Hypothalamus (tissue), 51 donors: ENCODE results near the gene AP3D1.
A peak's percentile ranks its signal among the peaks of the same experiment; 100 is the strongest.
"Not testable (repeated sequence)": the region's sequence is repeated elsewhere in the genome, so short reads cannot be mapped to it uniquely, and the experiment has no call there.

ENCODE experiments used
- DNase-seq, 51 donors: peaks; one replicate each; lab custom pipeline; 2025; lab: John Stamatoyannopoulos, UW

AP3D1 gene

DNA sequence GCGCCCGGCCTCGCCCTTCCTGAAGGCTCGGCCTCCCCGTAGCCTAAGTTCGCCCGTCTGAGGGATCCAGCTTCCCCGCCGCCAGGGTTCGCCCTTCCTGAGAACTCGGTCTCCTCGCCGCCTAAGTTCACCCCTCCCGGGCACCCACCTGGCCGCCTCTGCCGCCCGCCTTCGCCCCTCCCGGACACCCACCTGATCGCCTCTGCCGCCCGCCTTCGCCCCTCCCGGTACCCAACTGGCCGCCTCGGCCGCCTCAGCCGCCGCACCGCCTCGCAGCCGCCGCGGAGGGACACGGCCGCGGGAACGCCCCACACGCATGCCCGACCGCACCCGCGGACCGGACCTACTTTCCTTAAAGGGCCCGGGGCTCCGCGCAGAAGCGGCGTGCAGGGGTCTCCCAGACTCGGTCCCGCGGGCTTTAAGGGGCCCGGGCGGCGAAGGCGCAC lies 55.3 kb downstream of the AP3D1 start, which contains the start of gene MOB3A:
Gene MOB3A (minus strand): TSS at position 293 of the 446 bp plus-strand sequence. CDS start 17,766 bp downstream, outside the sequence.
- DNase-seq = peak in 36 of 51 donors; percentile 77 to 100 (median 95)

DNA sequence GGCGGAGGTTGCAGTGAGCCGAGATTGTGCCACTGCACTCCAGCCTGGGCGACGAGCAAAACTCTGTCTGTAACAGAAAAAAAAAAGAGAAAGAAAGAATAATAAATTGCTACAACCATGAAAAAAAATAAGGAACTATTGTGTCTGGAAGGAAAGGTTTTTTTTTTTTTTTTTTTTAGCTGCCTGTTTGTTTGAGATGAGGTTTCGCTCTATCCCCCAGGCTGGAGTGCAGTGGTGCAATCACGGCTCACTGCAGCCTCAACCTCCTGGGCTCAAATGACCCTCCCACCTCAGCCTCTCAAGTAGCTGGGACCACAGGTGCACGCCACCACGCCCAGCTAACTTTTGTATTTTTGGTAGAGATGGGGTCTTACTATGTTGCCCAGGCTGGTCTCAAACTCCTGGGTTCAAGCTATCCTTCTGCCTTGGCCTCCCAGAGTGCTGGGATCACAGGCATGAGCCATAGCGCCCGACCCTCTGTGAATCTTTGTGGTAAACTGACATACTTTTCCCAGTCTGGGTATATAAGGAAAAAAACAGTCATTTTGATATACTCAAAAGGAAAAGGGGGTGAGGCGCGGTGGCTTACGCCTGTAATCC lies 59.3 kb downstream of the AP3D1 start:
- DNase-seq = not testable (repeated sequence)

DNA sequence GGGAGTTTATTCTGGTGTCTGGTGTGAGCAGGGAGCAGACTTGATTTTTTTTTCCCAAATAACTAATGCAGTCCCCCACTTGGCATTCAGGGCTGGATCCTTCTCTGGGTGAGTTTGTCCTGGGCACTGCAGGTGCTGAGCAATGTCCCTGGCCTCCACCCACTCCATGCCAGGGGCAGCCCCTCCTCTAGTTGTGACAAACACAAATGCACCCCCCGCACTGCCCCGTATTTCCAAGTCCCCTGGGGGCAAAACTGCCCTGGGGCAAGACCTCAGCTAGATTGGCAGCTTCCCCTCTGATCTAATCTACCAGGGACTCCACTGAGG lies 61.7 kb downstream of the AP3D1 start:
- no peak for DNase-seq

DNA sequence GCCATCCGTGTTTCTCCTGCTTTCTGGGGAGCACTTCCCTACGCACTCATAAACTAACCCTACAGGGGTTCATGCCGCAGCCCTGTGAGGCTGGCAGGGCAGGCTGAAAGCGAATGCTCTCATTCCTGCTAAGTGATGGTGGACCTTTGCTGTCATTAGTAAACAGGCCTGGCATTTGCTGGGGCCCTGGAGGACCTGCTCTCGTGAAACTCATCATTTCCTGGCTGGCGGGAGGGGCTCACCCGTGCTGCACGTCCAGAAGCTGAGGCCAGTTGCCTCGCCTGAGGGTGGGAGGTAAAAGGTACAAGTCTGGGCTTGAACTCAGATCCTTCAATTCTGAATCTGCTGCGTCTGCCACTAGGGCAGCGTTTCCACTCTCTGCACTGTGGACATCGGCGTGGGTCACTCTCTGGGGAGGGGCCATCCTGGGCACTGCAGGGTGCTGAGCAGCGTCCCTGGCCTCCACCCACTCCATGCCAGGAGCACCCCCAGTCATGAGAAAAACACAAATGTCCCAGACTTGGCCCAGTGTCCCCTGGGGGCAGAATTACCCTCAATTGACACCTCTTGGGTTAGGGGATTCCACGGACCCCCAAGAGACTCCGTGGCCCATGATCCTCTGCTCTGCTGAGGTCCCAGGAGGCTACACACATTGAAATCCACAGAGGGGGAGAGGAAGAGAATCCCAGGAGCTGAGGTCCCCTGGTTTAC lies 62.2 kb downstream of the AP3D1 start:
- DNase-seq = no peak

DNA sequence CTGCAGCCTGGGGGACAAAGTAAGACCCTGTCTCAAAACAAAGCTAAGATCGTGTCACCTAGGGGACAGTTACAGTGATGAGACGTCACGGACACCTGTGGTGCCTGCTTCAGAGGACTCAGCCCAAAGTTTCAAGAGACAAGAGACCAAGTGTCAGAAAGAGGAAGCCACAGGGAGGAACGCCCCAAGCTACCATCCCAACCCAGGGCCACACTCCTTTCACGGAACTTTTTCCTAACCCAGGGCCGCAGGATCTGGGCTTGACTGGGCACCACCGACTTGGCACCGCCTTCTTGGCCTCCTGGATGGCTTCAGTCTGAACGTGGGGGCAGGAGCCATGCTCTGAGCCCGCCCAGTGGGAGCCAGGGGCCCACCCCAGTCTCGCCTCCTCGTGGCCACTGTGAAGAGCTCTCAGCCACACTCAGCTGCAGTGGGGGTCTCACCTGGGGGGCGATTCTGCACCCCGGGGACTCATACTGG lies 63.7 kb downstream of the AP3D1 start:
- no peak for DNase-seq

DNA sequence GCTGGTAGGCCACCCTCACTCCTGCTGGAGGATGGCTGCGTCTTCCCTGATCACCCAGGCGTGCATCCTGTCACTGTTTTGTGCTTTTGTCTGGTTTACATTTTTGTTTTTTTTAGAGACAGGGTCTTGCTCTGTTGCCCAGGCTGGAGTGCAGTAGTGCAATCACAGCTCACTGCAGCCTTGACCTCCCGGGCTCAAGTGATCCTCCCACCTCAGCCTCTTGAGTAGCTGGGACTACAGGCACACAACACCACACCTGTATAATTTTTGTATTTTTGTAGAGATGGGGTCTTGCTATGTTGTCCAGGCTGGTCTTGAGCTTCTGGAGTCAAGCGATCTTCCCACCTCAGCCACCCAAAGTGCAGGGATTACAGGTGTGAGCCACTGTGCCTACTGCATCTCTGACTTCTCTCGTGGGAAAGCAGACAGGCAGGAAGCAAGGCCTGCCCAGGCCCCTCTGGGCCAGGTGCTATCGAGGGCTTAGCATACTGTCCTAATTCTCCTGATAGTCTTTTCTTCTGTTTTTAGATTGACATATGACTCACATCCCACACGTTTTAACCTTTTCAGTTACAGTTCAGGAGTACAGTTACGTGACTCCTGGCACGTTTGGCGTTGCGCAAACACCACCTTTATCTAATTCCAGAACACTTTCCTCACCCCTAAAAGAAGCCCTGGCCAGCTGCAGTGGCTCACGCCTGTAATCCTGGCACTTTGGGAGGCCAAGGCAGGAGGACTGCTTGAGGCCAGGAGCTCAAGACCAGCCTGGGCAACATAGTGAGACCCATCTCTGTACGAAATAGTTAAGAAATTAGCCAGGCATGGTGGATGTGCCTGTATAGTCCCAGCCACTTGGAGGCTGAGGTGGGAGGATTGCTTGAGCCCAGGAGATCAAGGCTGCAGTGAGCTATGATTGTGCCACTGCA lies 64.4 kb downstream of the AP3D1 start:
- DNase-seq = not testable (repeated sequence)

DNA sequence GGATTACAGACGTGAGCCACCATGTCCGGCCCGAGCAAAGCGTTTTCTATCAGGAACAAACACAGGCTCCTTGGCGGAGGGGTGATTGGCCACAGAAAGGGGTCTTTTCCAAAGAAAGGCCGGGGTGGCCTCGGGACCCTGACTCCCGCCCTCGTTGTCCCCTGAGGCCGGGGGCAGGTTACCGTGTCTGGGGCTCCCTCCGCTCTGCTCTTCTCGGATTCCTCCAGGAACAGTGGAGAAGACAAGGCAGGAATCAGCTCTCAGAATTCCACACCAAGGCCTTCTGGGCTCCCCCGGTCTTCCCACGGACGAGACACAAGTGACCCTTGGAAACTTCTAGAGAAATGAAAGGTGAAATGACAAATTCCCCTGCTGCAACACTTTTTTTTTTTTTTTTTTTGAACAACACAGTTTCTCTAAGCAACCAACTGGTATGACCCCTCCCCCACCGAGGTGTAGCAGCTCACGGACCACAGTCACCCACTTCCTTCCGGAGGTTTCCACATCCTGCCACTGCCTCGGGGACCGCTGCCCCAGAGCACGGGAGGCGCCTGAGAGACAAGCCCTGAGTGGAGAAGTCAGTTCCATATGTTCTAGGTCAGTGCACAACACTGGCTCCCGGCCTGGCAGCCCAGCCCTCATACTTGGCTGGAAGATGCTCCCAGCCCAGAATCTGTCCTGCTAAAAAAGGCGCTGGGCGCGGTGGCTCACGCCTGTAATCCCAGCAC lies 66.2 kb downstream of the AP3D1 start:
- peak in 5 of 51 donors; percentile 11 to 27 (median 14) for DNase-seq

DNA sequence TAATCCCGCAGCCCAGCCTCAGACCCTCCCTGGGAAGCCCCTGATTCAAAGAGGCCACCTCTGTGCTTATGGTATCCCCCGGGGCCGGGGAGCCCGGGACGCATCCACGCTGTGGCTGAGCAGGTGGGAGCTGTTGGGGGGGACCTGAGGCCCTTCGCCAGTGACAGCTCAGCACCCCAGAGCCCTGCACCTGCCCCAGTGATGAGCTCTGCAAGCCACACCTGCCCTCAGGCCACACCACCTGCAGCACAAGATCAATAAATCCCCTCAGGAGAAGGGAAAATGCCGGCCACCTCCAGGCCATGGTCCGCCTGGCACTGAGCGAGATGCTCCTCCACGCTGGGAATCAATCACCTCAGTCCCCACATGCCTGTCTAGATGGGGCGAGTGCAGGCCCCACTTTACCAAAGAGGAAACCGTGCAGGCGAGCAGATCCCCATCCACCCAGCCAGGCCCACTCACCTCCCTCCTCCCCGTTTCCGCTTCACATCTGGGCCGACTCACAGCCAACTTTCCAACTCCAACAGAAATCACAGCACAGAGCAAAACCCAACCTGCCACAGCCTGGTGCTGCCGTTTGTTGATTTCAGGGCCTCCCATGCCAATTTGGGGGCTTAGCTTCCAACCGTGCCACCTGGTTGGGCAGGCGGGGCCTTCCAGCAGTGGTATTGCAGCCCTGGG lies 68.1 kb downstream of the AP3D1 start:
- no peak for DNase-seq

DNA sequence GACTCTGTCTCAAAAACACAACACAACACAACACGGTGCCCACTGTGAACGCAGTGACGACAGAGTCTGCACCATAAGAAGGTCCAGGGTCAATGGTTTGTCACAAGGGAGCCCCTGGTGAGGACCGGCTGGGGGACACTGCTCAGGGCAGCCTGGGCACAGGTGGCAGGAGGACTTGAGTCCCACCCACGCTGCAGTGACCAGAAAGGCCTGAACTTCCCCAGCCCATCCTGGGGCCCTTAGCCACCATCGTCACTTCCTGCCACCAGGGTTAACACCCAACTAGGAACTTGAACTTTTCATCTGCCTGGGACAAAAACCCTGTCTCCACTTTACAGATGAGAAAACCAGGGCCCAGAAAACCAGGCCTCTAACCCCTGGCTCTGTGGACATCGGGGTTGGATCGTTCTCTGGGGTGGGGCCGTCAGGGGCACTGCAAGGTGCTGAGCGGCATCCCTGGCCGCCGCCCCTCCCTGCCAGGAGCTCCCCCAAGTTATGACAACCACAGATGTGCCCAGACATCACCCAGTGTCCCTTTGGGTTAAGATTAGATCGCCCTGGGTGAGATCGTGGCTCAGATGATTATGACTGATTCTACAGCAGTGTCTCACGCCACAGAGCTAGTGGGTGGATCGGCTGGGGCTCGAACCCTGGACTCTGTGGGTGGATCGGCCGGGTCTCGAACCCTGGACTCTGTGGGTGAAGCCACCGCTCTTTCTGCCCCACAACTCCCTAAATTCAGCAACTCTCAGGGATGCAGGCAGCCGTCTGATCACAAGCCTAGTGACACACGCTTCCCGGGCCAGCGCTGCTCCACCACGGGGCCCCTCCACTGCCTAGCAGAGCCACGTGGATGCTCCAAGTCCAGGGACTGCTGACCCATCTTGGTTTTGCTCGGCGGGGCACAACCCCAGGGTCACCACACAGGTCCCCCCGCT lies 69.2 kb downstream of the AP3D1 start:
- DNase-seq = peak in 6 of 51 donors; percentile 6 to 30 (median 17)

DNA sequence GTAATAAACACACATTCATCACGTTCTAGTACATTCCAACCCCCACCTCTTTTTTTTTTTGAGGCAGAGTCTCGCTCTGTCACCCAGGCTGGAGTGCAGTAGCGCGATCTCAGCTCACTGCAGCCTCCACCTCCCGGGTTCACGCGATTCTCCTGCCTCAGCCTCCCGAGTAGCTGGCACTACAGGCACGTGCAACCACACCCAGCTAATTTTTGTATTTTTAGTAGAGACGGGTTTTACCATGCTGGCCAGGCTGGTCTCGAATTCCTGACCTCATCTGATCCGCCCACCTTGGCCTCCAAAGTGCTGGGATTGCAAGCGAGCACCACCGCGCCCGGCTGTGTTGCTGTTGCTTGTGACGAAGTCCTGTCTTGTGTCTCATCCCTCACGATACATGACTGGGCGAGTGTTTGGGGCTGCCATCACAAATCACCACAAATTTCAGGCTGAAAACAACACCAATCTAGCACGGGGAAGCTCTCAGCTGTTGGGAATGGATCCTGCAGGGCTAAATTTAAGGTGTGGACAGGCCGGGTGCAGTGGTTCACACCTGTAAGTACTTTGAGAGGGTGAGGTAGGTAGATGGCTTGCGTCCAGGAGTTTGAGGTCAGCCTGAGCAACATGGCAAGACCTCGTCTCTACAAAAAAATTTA lies 70.9 kb downstream of the AP3D1 start:
- no peak for DNase-seq

DNA sequence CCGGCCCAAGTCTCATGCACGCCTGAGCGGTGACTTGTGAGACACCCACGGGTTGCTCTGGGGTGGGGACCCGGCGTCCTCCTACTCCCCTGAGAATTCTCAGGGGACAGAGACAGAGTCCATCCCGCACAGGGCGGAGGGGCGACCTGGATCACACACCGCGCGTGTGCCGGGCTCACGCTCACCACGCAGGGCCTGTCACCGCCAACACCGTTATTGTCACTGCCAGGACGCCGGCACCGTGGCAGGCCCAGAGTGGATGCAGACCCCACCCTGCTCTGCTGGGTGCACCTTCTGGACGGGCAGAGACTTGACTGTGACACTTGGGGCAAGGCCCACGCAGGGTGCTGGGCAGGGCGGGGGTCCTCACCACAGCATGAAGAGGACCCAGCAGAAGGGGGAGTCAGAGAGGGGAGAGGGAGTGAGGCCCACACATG lies 71.5 kb downstream of the AP3D1 start:
- no peak for DNase-seq

DNA sequence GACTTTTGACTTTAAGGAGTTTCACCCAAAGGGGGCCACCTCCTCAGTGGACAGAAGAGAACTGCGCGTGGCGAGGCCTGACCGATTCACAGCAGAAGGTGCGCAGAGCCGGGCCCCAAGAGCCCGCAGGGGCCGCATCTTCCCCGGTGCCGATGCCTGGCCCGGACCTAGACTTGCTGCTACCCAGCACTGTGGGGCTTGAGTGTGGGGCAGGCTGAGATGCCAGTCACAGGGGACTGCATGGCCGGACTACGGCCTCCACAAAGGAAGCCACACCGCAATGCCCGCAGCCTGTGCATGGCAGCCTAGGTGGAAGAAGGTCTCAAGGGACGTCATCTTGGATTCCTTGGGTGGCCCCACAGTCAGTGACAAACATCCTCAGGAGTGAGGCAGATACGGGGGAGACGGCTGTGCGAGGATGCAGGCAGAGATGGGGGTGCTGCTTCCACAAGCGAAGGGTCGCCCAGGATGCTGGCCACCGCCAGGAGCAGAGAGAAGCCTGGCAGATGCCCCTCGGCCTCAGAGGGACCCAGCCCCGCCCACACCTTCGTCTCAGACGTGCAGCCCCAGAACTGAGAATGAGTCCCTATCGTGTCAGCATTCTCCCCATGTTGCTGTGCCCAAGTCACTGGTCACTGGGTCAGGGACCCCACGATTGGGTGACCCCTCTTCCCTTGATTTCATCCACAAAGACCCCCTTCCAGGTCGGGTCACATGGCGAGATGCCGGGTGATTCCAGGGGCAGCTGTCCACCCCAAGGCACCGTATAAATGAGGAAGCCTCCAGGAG lies 72.1 kb downstream of the AP3D1 start:
- no peak for DNase-seq

DNA sequence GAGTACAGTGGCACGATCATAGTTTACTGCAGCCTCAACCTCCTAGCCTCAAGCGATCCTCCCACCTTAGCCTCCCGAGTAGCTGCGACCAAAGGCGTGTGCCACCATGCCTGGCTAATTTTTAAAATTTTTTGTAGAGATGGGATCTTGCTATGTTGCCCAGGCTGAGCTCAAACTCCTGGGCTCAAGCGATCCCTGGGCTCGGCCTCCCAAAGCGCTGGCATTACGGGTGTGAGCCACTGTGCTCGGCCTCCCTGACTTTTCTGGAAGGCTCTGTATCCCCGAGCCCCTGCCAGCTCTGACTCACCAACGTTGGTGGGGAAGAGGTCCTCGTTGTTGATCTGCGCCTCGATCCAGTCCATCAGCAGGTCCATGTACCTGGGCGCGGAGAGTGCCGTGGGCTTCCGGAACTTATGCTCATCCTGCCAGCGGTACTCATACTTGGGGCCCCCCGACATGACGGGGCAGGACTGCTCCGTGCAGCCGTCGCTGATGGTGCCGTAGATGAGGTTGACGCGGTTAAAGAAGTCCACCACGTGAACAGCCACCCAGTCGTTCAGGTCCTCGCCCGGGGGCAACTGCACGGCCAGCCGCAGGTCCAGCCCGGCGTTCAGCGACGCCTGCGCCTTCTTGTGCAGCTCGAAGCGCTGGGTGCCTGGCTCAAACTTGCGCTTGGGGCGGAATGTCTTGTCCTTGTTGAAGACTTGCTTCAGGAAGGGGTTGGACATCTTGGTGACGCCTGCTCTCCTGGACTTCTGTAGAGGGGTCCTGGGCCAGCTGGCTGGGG lies 73.3 kb downstream of the AP3D1 start:
- no peak for DNase-seq

DNA sequence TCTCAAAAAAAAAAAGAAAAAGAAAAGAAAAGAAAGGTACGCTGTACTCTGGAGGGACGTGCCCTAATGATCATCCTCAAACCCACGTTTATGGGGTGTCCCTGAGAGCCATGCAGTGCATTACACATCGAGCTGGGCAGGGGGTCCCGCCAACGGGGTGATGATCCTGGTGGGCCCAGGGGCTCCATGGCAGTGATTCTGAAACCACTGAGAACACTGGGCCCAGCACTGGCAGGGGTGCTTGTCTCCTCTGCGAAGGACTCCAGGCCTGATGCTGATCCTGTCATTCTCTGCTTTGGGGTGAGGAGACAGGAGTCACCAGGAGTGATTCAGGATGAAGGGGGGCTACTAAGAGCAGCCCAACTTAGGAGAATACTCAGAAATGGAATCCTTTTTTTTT lies 74.0 kb downstream of the AP3D1 start:
- no peak for DNase-seq

DNA sequence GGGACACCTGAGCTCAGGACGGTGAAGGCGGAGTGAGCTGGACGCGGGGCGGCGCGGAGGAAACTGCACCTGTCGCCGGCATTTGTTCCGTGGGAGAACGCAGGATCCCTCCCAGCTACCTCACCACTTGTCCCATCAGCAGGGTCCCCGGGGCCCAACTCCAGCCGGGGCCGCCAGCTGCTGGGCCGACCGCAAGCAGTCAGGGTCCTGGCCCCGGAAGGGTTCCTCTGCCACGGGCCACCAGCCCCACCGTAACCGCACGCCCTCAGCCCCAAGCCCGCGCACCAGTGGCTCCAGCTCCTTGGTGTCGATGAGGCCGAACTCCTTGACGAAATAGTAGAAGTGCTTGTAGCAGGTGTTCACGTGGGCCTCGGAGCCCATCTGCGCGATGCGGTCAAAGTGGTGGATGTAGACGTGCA lies 74.8 kb downstream of the AP3D1 start:
- DNase-seq = no peak

DNA sequence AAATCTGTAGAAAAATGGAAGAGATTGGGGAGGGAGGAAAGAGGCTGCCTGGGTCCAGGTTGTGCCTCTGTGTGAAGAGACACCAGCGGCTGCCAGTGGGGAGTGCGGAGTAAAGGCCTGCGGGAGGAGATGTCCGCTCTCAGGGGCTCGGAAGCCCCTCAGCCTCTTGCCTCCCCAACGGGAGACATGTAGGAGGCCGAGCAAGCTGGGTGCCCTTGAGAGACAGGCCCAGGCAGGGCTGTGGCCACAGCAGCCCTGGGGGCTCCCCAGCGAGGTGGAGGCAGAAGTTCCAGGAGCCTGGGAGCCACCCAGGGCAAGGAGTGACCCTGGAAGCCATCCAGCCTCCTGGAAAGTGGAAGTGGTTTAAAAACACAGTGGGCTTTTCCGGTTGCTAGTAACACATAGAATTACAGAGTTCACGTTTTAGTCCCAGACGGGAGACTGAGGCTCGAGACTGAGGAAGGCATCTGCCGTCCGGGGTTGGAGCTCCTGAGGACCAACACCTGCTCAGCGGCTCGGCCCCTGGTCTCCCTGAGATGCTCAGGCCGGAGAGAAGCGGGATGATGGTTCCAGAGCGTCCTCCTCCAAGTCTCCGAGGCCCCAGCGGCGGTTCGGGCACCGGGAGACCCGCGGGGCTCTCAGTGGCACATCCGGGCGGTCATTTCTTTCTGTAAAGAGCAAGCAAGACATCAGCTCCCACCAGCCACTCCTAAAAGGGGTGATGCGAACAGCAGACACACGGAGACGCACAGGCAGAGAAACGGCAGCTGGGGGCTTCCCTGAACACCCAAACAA lies 78.4 kb downstream of the AP3D1 start:
- no peak for DNase-seq
